Cardiac muscle cell (in vitro differentiated cells and primary cell): Measurements from ENCODE around the gene ALKBH5. TPM values are rescaled to one million over a fixed set of nuclear protein-coding genes. Genes with fewer than 3 reads are reported as not detected.

Source experiments
- DNase-seq, 2 donors: peaks; one replicate each; pipeline versions ENCODE4 v3.0.0 to v3.0.0-alpha.2; 2010 to 2017; ENCODE audit warnings: low read depth in 1 of 2, low spot score in 1 of 2
- H3K27ac ChIP-seq: fragments of 200-600 bp; sonication (generic); 2 replicates; pipeline ENCODE4 v1.5.1; 2016
- H3K27me3 ChIP-seq: fragments of 200-600 bp; sonication (generic); 2 replicates; pipeline ENCODE4 v1.6.0; 2016; ENCODE audit warnings: control low read depth
- H3K36me3 ChIP-seq: fragments of 200-600 bp; sonication (generic); 2 replicates; pipeline ENCODE4 v1.5.1; 2016; ENCODE audit warnings: control low read depth
- H3K4me1 ChIP-seq: fragments of 200-600 bp; sonication (generic); 2 replicates; pipeline ENCODE4 v1.8.1; 2017; ENCODE audit warnings: low read depth, mild to moderate bottlenecking, mixed run types
- H3K4me3 ChIP-seq: fragments of 200-600 bp; sonication (generic); 2 replicates; pipeline ENCODE4 v1.5.1; 2016; ENCODE audit warnings: mild to moderate bottlenecking
- H3K9me3 ChIP-seq: fragments of 200-600 bp; sonication (generic); 2 replicates; pipeline ENCODE4 v1.5.1; 2017; ENCODE audit warnings: low read depth, mild to moderate bottlenecking, control low read depth
- CTCF ChIP-seq: IDR thresholded peaks from 2 replicates; pipeline ENCODE4 v1.5.1; 2012; ENCODE audit warnings: low read depth, mild to moderate bottlenecking, low read length
- polyA plus RNA-seq: library from polyadenylated mRNA; unstranded; fragments of >200 nt; fragmentation: Nextera tagmentation; extraction: Ambion mirVana; gene quantifications from 2 replicates; pipeline ENCODE4 v1.2.1, GENCODE V29; 2016
- total RNA-seq: library from RNA; depleted of rRNA; stranded (reverse); fragments of >200 nt; gene quantifications from 2 replicates; pipeline ENCODE4 v1.2.3, GENCODE V29; 2016

Gene ALKBH5
- total and polyA plus RNA-seq, 2 experiments from 2014 or later: 257 to 279 TPM

GRCh38 chr17:18151290-18151689 is 32.3 kb upstream of the ALKBH5 start:
- no peak overlapping the region for H3K27ac ChIP-seq
- H3K27me3 ChIP-seq: no peaks in the 10 kb centered on the region
- no peak overlapping the region for H3K4me3 ChIP-seq
- no peaks in the 10 kb centered on the region for H3K36me3 ChIP-seq
- DNase-seq: no peak
- no peak for TF ChIP-seq CTCF
- no peaks in the 10 kb centered on the region for H3K9me3 ChIP-seq
- H3K4me1 ChIP-seq: no peaks in the 10 kb centered on the region

DNA sequence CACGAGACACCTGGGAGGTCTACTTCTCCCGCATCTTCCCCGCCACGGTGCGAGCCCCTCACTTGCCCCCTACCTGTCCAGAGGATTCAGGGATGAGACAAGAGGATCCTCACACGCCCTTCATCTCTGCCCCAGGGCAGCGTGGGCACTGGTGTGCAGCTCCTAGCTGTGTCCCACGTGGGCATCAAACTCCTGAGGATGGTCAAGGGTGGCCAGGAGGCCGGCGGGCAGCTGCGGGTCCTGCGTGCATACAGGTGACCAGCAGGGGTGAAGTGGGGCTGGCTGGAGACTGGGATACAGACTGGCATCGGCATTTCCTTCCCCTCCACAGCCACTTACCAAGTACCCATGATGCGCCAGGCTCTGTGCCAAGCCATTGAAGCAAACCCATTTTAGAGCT is 28.4 kb upstream of the ALKBH5 start:
- Histone ChIP-seq H3K36me3 (no peaks in the 10 kb centered on the region), H3K4me1 (no peaks in the 10 kb centered on the region), H3K9me3 (no peaks in the 10 kb centered on the region), H3K4me3 (no peak overlapping the region), H3K27me3 (no peaks in the 10 kb centered on the region), H3K27ac (no peak overlapping the region)
- TF ChIP-seq CTCF: no peak
- no peak for DNase-seq

DNA sequence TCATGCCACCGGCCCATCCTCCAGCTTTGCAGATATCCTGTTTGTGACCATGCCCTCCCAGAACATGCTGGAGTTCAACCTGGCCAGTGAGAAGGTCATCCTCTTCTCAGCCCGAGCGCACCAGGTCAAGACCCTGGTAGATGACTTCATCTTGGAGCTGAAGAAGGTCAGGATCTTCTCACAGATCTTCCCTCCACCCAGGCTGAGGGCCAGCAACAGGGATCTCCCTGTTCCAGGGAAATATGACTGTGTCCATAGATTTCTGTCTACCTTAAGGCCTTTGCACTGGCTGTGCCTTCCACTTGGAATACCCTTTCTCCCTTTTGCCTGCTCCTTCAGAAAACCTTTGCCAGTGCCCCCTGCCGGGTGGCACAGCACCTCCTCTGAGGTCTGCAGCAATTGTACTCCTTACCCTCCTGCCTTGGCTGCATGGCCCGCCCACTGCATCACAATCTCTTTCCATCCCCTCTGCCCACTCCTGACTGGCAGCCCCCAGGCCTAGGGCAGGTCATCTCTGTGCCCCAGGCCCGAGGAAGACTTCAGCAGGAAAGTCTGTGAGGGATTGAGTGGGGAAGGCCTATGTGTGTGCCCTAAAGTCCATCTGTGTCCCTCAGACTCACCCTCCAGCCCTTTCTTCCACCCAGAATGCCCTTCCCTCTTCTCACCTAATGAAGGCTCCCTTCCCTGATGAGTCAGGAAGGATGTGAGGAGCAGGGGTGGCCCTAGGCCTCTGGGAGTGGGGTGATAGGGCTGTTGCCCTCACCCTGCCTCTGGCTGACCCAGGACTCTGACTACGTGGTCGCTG is 27.3 kb upstream of the ALKBH5 start:
- DNase-seq: no peak
- no peaks in the 10 kb centered on the region for H3K27me3 ChIP-seq
- no peaks in the 10 kb centered on the region for H3K4me1 ChIP-seq
- H3K36me3 ChIP-seq: no peaks in the 10 kb centered on the region
- H3K4me3 ChIP-seq: no peak overlapping the region
- no peak for TF ChIP-seq CTCF
- no peaks in the 10 kb centered on the region for H3K9me3 ChIP-seq
- H3K27ac ChIP-seq: no peak overlapping the region

GRCh38 chr17:18156976-18157280 is 26.7 kb upstream of the ALKBH5 start:
- Histone ChIP-seq H3K27me3 (no peaks in the 10 kb centered on the region), H3K27ac (no peak overlapping the region), H3K4me3 (no peak overlapping the region), H3K4me1 (no peaks in the 10 kb centered on the region), H3K36me3 (no peaks in the 10 kb centered on the region), H3K9me3 (no peaks in the 10 kb centered on the region)
- no peak for TF ChIP-seq CTCF
- DNase-seq: no peak

- H3K36me3 ChIP-seq: no peaks in the 10 kb centered on the region
- H3K27ac ChIP-seq: no peak overlapping the region
- H3K27me3 ChIP-seq: no peaks in the 10 kb centered on the region
- H3K9me3 ChIP-seq: no peaks in the 10 kb centered on the region
- no peak for DNase-seq
- H3K4me3 ChIP-seq: no peak overlapping the region
- TF ChIP-seq CTCF: no peak
- no peaks in the 10 kb centered on the region for H3K4me1 ChIP-seq
These were observed 26.2 kb upstream of the ALKBH5 start for GRCh38 chr17:18157354-18157985.
